Keratinocyte (primary cell): ENCODE measurements around the gene RBM15. TPM values are rescaled to one million over a fixed set of nuclear protein-coding genes. Genes with fewer than 3 reads are reported as not detected.

Experiments used
- DNase-seq: peaks from one replicate; pipeline ENCODE4 v3.0.0-alpha.2; 2011; ENCODE audit warnings: low read depth, missing footprints, low spot score
- FAIRE-seq: peaks from 2 replicates; lab custom pipeline; 2011; peaks lifted over from hg19 to GRCh38; lab: Jason Lieb, UNC
- H2AFZ ChIP-seq: 2 replicates; pipeline ENCODE4 v1.6.0; 2012; ENCODE audit warnings: low read length, control low read depth, inconsistent platforms; ENCODE audit not compliant: control insufficient read depth
- H3K27ac ChIP-seq: 2 replicates; pipeline ENCODE4 v1.5.1; 2011; ENCODE audit warnings: low read length; ENCODE audit not compliant: control insufficient read depth, insufficient read depth
- H3K27me3 ChIP-seq: 3 replicates; pipeline ENCODE4 v1.6.0; 2011; ENCODE audit warnings: low read length; ENCODE audit not compliant: control insufficient read depth, insufficient read depth; ENCODE audit errors: extremely low read depth
- H3K36me3 ChIP-seq, 2 experiments: 2 replicates in 1 of 2; 3 replicates in 1 of 2; pipeline ENCODE4 v1.5.1; 2011; ENCODE audit warnings: low read length in 2 of 2, mild to moderate bottlenecking in 1 of 2; ENCODE audit not compliant: control insufficient read depth in 2 of 2, insufficient read depth in 2 of 2; ENCODE audit errors: extremely low read depth in 1 of 2
- H3K4me1 ChIP-seq: 3 replicates; pipeline ENCODE4 v1.5.1; 2011; ENCODE audit warnings: low read length; ENCODE audit not compliant: control insufficient read depth, insufficient read depth; ENCODE audit errors: extremely low read depth
- H3K4me2 ChIP-seq: 3 replicates; pipeline ENCODE4 v1.6.0; 2011; ENCODE audit warnings: low read depth, low read length; ENCODE audit not compliant: control insufficient read depth, insufficient read depth; ENCODE audit errors: extremely low read depth
- H3K4me3 ChIP-seq, 3 experiments: fragments of 200-600 bp in 1 of 3; sonication (generic) in 1 of 3; 2 replicates in 2 of 3; 3 replicates in 1 of 3; pipeline ENCODE4 v1.5.1; 2011 to 2016; ENCODE audit warnings: low read length in 3 of 3, mild to moderate bottlenecking in 3 of 3, control low read depth in 2 of 3, inconsistent platforms in 1 of 3, low read depth in 1 of 3, mixed read lengths in 1 of 3, mixed run types in 1 of 3, moderate library complexity in 1 of 3; ENCODE audit not compliant: control insufficient read depth in 2 of 3, insufficient read depth in 2 of 3; ENCODE audit errors: extremely low read depth in 1 of 3
- H3K79me2 ChIP-seq: 2 replicates; pipeline ENCODE4 v1.6.0; 2012; ENCODE audit warnings: low read length; ENCODE audit not compliant: control insufficient read depth, insufficient read depth
- H3K9ac ChIP-seq: 3 replicates; pipeline ENCODE4 v1.6.0; 2011; ENCODE audit warnings: low read length; ENCODE audit not compliant: control insufficient read depth, insufficient read depth; ENCODE audit errors: extremely low read depth
- H3K9me1 ChIP-seq: 3 replicates; pipeline ENCODE4 v1.6.0; 2011; ENCODE audit warnings: low read length; ENCODE audit not compliant: control insufficient read depth, insufficient read depth; ENCODE audit errors: extremely low read depth
- H3K9me3 ChIP-seq: 2 replicates; pipeline ENCODE4 v1.5.1; 2012; ENCODE audit warnings: low read depth, low read length; ENCODE audit not compliant: control insufficient read depth
- H4K20me1 ChIP-seq: 3 replicates; pipeline ENCODE4 v1.6.0; 2011; ENCODE audit warnings: low read length; ENCODE audit not compliant: control insufficient read depth, insufficient read depth; ENCODE audit errors: extremely low read depth
- EZH2 ChIP-seq: IDR thresholded peaks from one replicate; pipeline ENCODE4 v1.6.1; 2012; ENCODE audit warnings: inconsistent platforms, mild to moderate bottlenecking, low read length, moderate library complexity
- dilution Hi-C: fragments of 300-500 bp; cut with MboI; formaldehyde crosslinking; loops from one replicate; pipeline ENCODE4 v1.7.0; 2020; ENCODE audit warnings: low sequenced_read_pairs; ENCODE audit not compliant: extremely low pct_ligation_motif_present
- polyA plus RNA-seq, 5 experiments: library from polyadenylated mRNA; depleted of rRNA in 3 of 5; stranded (reverse) in 3 of 5; stranded (forward) in 1 of 5; unstranded in 1 of 5; fragments of >200 nt; gene quantifications; 1 replicate in 1 of 5; 2 replicates in 3 of 5; 3 replicates in 1 of 5; pipeline versions ENCODE4 v1.2.1 to v1.2.3, GENCODE V29; 2011 to 2012; ENCODE audit warnings: missing spikeins in 2 of 5, low read depth in 1 of 5, low replicate concordance in 1 of 5
- TF ChIP-seq, protein P1 (sequence below), 3 experiments: IDR thresholded peaks in 1 of 3; conservative IDR thresholded peaks in 1 of 3; optimal IDR thresholded peaks in 1 of 3; 2 replicates in 2 of 3; 3 replicates in 1 of 3; pipeline versions ENCODE3 to v1.5.1; 2011; ENCODE audit warnings: low read length in 3 of 3, mild to moderate bottlenecking in 3 of 3, moderate library complexity in 2 of 3, control low read depth in 1 of 3, inconsistent platforms in 1 of 3; ENCODE audit not compliant: insufficient read depth in 2 of 3; ENCODE audit errors: extremely low read depth in 1 of 3

RBM15 gene
- polyA plus RNA-seq, 1 donor (not counting 4 experiments of a cell fraction or from before 2014, with no cell fraction given), result 10.0 TPM

DNA sequence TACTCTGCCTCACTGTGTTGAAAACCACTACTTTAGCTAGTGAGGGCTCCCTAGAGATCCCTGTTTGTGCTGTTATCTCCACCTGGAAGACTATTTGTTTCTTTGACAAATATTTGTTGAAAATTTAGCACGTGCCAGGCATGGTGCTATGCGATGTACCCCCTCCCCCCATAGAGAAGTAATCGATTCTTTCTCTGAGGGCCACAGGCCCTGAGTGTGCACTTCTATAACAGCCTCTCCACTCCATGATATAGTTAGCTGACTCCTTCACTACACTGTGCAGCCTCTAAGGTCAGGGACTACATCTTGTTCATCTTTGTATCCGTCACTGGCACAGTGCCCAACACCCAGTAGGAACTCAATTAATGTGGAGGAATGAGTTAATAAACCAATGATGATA is 17.3 kb upstream of the RBM15 start:
- Histone ChIP-seq H3K4me2 (no peak overlapping the region), H3K9me1 (no peaks in the 10 kb centered on the region), H3K4me1 (no peaks in the 10 kb centered on the region), H3K9me3 (no peaks in the 10 kb centered on the region), H3K27ac (no peak overlapping the region), H3K27me3 (no peaks in the 10 kb centered on the region), H2AFZ (no peak overlapping the region), H3K4me3 (no peak overlapping the region), H3K9ac (no peak overlapping the region), H3K79me2 (no peaks in the 10 kb centered on the region), H4K20me1 (no peaks in the 10 kb centered on the region), H3K36me3 (no peaks in the 10 kb centered on the region)
- TF ChIP-seq EZH2, result no peak
- TF ChIP-seq, protein P1, sequence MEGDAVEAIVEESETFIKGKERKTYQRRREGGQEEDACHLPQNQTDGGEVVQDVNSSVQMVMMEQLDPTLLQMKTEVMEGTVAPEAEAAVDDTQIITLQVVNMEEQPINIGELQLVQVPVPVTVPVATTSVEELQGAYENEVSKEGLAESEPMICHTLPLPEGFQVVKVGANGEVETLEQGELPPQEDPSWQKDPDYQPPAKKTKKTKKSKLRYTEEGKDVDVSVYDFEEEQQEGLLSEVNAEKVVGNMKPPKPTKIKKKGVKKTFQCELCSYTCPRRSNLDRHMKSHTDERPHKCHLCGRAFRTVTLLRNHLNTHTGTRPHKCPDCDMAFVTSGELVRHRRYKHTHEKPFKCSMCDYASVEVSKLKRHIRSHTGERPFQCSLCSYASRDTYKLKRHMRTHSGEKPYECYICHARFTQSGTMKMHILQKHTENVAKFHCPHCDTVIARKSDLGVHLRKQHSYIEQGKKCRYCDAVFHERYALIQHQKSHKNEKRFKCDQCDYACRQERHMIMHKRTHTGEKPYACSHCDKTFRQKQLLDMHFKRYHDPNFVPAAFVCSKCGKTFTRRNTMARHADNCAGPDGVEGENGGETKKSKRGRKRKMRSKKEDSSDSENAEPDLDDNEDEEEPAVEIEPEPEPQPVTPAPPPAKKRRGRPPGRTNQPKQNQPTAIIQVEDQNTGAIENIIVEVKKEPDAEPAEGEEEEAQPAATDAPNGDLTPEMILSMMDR (optimal IDR thresholded peaks at IDR 0.05 in 1 of 3, IDR thresholded peaks at IDR 0.05 in 1 of 3, conservative IDR thresholded peaks at IDR 0.05 in 1 of 3; ENCODE audit: extremely low read depth in 1 of 3, insufficient read depth in 2 of 3, low read length in 3 of 3), result no peak
- DNase-seq (no peak), FAIRE-seq (no peak)
- dilution Hi-C loops, result no loop called here

DNA sequence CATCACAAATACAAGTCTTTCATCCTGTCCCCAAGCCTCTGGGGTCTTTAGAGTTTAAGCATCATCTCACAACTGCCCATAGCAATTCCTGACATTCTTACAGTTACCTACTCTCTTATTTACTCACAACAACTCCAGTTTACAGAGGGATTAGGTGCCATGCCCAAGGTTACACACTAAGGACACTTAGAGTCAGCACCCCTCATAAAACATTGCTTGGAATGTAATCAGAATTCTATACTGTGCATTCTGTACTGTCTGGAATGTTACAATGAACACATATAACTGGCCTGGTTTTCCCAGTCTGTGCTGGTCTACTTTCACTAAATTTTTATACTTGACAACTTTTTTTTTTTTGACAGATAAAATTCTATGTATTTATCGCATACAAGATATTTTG is 14.5 kb upstream of the RBM15 start:
- Histone ChIP-seq H3K27ac (no peak overlapping the region), H2AFZ (no peak overlapping the region), H3K9me1 (no peaks in the 10 kb centered on the region), H3K9ac (no peak overlapping the region), H3K4me3 (no peak overlapping the region), H3K27me3 (no peaks in the 10 kb centered on the region), H3K9me3 (no peaks in the 10 kb centered on the region), H3K4me1 (no peaks in the 10 kb centered on the region), H3K4me2 (no peak overlapping the region), H3K36me3 (no peaks in the 10 kb centered on the region), H3K79me2 (no peaks in the 10 kb centered on the region), H4K20me1 (no peaks in the 10 kb centered on the region)
- dilution Hi-C loops, result no loop called here
- FAIRE-seq (no peak), DNase-seq (no peak)
- TF ChIP-seq, protein P1 (optimal IDR thresholded peaks at IDR 0.05 in 1 of 3, IDR thresholded peaks at IDR 0.05 in 1 of 3, conservative IDR thresholded peaks at IDR 0.05 in 1 of 3; ENCODE audit: extremely low read depth in 1 of 3, insufficient read depth in 2 of 3, low read length in 3 of 3), result no peak
- no peak for TF ChIP-seq EZH2
